Activated gamma-delta T cell treated with anti-CD3 and anti-CD28 coated beads, Interleukin-2, amount 50 U/mL, for 16 hours (primary cell): ENCODE results near the gene SCAF1.
"Not testable (repeated sequence)": the region's sequence is repeated elsewhere in the genome, so short reads cannot be mapped to it uniquely, and the experiment has no call there.

Experiments
- DNase-seq: peaks from one replicate; pipeline ENCODE4 v3.0.0-alpha.2; 2020; ENCODE audit warnings: low read depth

SCAF1 gene

GRCh38 chr19:49614096-49614833, 27.7 kb upstream of the SCAF1 start:
- DNase-seq: no peak

GRCh38 chr19:49615861-49616260, 26.1 kb upstream of the SCAF1 start:
- no peak for DNase-seq

DNA sequence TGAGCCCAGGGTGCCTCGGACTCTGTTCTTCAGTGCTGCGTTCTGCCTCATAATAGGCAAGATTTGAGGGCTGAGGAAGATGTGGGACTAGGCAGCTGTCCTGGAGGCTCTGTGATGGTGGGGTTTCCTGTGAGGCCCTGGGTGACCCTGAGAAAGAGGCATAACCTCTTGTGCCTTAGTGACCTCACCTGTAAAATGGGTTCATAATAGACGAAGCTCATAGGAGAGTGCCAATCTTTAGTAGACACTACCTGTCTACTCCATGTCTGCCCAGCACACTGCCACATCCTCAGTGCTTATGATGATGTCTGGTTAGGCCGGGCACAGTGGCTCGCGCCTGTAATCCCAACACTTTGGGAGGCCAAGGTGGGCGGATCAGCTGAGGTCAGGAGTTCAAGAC, 25.5 kb upstream of the SCAF1 start:
- no peak for DNase-seq

- no peak for DNase-seq
Measured at GRCh38 chr19:49616945-49617344, 25.1 kb upstream of the SCAF1 start.

DNA sequence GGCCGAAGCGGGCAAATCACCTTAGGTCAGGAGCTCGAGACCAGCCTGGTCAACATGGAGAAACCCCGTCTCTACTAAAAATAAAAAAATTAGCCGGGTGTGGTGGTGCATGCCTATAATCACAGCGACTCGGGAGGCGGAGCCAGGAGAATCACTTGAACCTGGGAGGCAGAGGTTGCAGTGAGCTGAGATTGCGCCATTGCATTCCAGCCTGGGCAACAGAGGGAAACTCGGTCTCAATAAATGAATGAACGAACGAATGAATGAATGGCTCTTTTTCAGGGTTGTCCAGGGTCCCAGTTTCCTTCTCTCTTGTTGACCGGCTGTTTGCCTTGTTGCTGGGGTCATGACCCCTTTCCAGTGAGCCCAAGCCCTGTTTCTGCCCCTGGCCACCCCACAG, 24.1 kb upstream of the SCAF1 start:
- not testable (repeated sequence) for DNase-seq

DNA sequence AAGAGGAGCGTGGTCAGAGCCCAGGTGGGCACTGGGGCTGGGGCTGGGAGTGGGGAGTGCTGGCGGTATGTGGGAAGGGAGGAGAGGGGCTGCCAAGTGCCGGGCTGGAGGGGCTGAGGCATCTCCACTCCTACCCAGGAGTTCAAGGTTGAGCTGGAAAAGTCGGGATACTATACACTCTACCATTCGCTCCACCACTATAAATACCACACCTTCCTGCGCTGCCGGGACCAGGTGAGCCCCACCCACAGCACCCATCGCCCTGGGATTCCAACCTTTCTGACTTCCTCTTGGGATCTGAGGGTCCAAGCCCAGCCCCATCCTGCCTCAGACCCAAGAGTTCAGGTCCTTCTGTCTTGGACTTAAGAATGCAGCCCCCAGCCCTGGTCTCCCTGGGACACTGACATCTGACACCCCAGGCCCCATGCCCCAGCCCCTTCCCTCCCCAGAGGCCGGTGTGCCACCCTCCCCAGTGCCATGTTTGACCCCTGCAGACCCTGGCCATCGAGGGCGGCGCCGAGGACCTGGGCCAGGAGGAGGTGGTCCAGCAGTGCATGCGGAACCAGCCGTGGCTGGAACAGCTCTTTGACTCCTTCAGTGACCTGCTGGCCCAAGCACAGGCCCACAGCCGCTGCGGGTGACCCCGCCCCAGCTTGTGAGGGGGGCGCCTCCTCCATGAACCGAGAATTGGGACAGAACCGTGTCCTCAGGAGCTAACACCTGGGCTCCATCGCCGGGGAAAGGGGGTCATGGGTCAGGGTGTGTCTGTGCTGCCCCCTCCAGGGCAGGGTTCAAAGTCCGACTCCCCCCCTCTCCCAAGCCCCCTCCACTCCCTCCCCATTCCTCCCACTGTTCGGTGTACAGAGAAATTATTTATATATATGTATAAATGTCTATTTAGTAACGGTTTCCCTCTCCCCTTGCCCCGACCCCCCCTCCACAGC, 16.8 kb upstream of the SCAF1 start:
- DNase-seq: no peak

- no peak for DNase-seq
Measured at GRCh38 chr19:49626226-49626625, 15.8 kb upstream of the SCAF1 start.

GRCh38 chr19:49629659-49630058, 12.3 kb upstream of the SCAF1 start:
- DNase-seq: no peak

DNA sequence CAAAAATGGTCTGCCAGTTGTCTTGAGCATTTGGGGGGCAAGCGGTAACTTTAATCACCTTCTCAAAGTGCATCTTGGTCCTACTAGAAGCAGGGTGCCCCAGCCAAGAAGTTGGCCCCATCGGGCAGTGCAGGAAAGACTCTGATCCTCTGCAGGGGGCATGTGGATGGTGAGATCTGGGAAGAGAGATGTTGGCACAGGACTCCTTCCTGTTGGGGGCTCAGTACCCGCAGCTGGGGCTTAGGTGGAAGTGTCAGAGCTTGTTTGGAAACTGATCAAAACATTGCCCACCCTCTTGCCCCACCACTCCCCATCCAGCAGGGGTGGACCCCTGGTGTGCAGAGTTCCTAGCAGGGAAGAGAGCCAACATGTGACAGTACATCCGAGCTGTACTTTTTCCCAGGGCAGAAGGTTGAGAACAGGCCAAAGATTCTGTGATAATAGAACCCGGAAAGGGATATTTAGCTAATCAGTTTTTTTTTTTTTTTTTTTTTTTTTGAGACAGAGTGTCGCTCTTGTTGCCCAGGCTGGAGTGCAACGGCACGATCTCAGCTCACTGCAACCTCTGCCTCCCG, 10.9 kb upstream of the SCAF1 start:
- DNase-seq: no peak

- DNase-seq: no peak
Measured at GRCh38 chr19:49631610-49632192, 10.3 kb upstream of the SCAF1 start.

DNA sequence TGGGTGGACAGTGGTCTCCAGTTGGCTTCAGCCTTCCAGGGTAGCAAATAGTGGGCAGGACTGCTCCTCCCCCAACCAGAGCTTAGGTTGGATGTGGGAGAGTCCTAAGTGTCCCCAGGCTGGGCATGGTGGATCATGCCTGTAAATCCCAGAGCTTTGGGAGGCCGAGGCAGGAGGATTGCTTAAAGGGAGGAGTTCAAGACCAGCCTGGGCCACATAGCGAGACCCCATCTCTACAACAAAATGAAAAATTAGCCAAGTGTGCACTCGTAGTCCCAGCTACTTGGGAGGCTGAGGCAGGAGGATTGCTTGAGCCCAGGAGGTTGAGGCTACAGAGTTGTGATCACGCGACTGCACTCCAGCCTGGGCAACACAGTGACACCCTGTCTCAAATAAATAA, 9.4 kb upstream of the SCAF1 start:
- no peak for DNase-seq

DNA sequence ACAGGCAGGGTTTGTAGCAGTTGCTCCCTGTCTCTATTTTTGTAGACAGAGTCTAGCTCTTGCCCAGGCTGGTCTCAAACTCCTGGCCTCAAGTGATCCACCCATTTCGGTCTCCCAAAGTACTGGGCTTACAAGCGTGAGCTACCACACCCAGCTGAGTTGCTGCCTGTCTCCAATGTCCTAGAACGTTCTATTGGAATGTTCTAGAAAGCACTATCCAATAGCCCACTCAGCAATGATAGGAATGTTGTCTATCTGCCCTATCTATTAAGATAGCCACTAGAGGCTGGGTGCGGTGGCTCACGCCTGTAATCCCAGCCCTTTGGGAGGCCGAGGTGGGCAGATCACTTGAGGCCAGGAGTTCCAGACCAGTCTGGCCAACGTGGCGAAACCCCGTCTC, 8.7 kb upstream of the SCAF1 start:
- not testable (repeated sequence) for DNase-seq

DNA sequence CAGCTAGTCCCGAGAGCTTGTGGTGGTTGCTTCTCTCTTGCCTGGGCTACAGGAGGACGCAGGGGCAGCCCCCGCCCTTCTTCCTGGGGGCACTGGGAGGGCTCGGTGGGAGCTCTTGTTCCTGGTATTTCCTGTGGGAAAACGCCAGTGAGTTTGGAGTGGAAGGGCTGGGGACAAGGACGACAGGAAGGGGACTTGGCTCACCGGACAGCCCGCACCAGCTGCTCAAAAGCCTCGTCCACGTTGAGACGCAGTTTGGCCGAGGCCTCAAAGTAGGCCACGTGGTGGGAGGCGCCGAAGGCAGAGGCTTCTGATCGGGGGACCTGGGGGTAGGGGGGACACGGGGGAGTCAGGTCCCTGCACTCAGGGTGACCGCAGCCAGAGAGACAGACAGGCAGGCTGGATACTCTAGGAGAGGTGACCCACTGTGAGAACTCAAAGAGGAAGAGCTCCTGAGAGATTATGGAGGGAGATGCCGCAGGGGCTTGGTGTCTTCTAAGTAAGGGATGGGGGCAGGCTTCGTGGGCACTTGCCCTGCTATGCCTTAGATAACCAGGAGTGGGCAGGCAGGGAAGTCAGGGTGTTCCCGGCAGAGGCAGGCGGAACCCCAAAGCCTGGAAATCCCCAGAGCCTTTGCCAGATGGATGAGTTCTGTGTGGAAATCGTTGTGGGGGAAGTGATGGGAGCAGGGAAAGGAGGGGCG, 6.3 kb upstream of the SCAF1 start:
- no peak for DNase-seq

GRCh38 chr19:49636233-49636932, 5.6 kb upstream of the SCAF1 start:
- DNase-seq: no peak

GRCh38 chr19:49637821-49638738, 3.9 kb upstream of the SCAF1 start:
- no peak for DNase-seq

GRCh38 chr19:49639401-49640112, 2.5 kb upstream of the SCAF1 start:
- no peak for DNase-seq

GRCh38 chr19:49640113-49640898, 1.7 kb upstream of the SCAF1 start, which contains the start of gene RRAS:
Gene RRAS, minus strand, starts transcription at chr19:49640143. Its CDS starts 45 bp downstream, at chr19:49640098.
- peak; percentile 100 for DNase-seq

- no peak for DNase-seq
Measured at GRCh38 chr19:49642492-49643035, 555 bp downstream of the SCAF1 start.
